Activated T-helper 1 cell treated with anti-CD3 and anti-CD28 coated beads, Interleukin-12 subunit alpha, Interleukin-12 subunit beta, Interleukin-2, Interleukin-4 antibody, amounts not matched to agents 30 ng/mL and 10 ng/mL and 1 ng/mL, durations not matched to agents 14 hours and 24 hours and 36 hours (primary cell): ENCODE measurements around the gene APEH. TPM values are rescaled to one million over a fixed set of nuclear protein-coding genes. Genes with fewer than 3 reads are reported as not detected.

Source experiments
- DNase-seq: peaks from one replicate; pipeline ENCODE4 v3.0.0; 2021; ENCODE audit warnings: low spot score
- H3K27ac Mint-ChIP-seq: one replicate; pipeline ENCODE4 v1.8.0; 2021; ENCODE audit warnings: mild to moderate bottlenecking, mixed read lengths
- H3K27me3 Mint-ChIP-seq: one replicate; pipeline ENCODE4 v1.8.0; 2022; ENCODE audit warnings: mild to moderate bottlenecking, moderate library complexity, mixed read lengths; ENCODE audit not compliant: insufficient read depth
- H3K36me3 Mint-ChIP-seq: one replicate; pipeline ENCODE4 v1.8.0; 2021; ENCODE audit warnings: low read depth, mixed read lengths
- H3K4me1 Mint-ChIP-seq: one replicate; pipeline ENCODE4 v1.8.0; 2021; ENCODE audit warnings: low read depth, mixed read lengths
- H3K4me3 Mint-ChIP-seq: one replicate; pipeline ENCODE4 v1.8.0; 2021; ENCODE audit warnings: mild to moderate bottlenecking, moderate library complexity, mixed read lengths
- H3K9me3 Mint-ChIP-seq: one replicate; pipeline ENCODE4 v1.8.0; 2021; ENCODE audit warnings: mixed read lengths
- intact Hi-C: fragments of 100-400 bp; cut with micrococcal nuclease; formaldehyde crosslinking; loops from one replicate; pipeline ENCODE4 v1.15.1; 2024
- total RNA-seq: library from RNA; stranded (reverse); gene quantifications from 2 replicates; pipeline ENCODE4 v1.2.3, GENCODE V29; 2022

The APEH gene
- total RNA-seq = 113 and 115 TPM in 2 replicates

DNA sequence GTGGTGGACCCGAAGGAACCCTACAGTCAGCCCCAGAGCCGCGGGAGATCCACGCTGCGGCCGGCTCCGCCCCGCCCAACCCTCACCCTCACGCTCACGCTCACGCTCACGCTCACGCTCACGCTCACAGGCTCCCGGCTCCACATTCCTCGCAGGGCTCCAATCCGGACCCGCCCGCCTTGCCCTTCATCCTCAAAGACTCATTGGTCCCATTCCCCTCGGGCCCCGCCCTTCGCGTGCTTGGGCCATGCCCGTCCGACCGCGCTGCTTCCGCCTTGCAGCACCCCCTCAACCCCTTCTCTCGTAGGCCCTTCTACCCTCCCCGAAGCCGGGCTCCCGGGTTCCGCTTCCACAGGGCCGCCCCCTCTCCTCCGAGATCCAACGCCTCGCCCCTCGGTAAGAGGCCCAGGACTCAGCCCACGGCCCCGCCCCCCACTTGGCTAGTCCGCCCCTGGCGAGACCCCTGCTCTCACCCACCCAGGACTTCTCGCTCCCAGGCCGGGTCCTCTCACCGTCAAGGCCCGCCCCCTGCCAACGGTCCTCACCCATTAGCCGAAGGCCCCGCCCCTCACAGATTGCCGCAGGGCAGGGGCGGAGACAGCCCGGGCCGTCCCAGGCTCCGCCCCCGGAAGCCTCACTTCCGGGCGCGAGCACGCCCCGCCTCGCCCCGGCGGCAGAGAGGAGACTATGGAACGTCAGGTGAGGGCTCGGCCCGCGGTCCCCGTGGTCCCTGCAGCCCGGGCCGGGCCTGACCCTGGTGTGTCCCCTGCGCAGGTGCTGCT, at the start of gene APEH:
Gene APEH, plus strand, starts transcription at position 637 of the 782 bp plus-strand sequence. Its CDS starts 51 bp downstream, at position 688.
- Mint-ChIP-seq H3K4me1 (peaks cover 19% of the 10 kb centered on the region), H3K27ac (peak within 1 kb of the TSS; percentile 96), H3K27me3 (no peaks in the 10 kb centered on the region), H3K36me3 (peaks cover 17% of the 10 kb centered on the region), H3K4me3 (peak within 1 kb of the TSS; percentile 87), H3K9me3 (no peaks in the 10 kb centered on the region)
- intact Hi-C loops = loop anchor here (1.0 to 5.0 kb wide), 12 partner anchors 15 to 1117 kb away; partner anchors contain the start of genes AMIGO3, BSN, DAG1 and GMPPB
- DNase-seq = peak; percentile 96

DNA sequence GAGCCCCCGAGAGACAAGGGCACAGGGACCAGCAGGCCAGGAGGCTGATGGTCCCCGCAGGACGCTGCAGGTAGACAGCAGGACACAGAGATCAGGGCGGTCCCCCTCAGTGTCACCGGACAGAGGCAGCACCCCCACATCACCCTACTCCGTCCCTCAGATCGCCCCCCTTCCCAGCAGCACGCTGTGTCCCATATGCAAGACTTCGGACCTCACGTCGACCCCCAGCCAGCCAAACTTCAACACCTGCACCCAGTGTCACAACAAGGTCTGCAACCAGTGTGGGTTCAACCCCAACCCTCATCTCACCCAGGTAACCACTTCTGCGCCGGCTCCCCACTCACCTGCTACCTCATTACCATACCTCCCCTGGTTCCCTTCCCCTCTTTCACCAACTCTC, 49.1 kb upstream of the APEH start:
- DNase-seq = no peak
- H3K9me3 Mint-ChIP-seq = no peaks in the 10 kb centered on the region
- peaks cover 12% of the 10 kb centered on the region for H3K27me3 Mint-ChIP-seq
- H3K4me3 Mint-ChIP-seq = no peak overlapping the region
- intact Hi-C loops = no loop called here
- H3K4me1 Mint-ChIP-seq = peaks cover 17% of the 10 kb centered on the region
- no peaks in the 10 kb centered on the region for H3K36me3 Mint-ChIP-seq
- no peak overlapping the region for H3K27ac Mint-ChIP-seq

DNA sequence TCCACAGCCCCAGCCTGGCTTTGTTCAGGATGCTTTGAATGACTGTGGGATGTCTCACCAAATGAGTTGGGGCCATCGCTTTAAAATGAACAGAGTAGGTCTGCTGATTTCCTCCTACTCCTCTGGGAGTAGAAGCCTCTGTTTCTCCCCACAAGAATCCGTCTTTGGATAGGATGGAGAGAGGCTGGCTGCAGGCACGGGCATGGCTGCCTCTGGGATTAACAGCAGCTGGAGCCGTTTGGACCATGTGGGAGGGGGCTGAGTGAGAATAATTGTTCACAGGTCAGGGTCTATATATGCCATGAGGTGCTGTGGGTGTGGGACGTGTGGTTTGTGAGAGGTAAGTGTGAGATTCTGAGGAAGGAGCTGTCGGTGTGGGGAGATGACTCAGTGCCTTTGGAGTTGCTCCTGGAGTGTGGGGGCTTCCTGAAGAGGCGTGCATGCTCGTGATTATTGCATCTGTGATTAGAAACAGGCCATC, 48.0 kb upstream of the APEH start:
- Mint-ChIP-seq H3K9me3 (no peaks in the 10 kb centered on the region), H3K4me1 (peaks cover 17% of the 10 kb centered on the region), H3K36me3 (no peaks in the 10 kb centered on the region), H3K27me3 (peaks cover 11% of the 10 kb centered on the region), H3K27ac (peak overlapping the region; percentile 55), H3K4me3 (no peak overlapping the region)
- intact Hi-C loops = no loop called here
- DNase-seq = no peak

DNA sequence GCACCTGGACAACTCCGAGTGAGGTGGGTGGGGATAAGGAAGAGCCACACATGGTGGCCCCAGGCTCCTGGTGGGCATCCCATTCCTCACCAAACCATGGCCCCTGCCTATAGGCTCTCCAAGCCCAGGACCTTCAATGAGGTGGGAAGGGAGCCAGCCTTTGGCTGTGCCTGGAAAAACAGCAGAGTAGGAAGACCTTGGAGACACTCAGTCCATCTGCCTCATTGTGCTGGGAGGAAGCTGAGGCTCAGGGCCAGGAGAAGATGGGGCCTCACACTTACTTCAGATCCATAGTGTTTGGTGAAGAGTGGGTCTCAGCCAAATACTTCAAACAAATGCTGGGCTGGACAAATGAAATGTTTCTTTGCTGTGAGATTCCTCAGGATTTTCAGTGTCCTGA, 47.4 kb upstream of the APEH start:
- Mint-ChIP-seq H3K36me3 (no peaks in the 10 kb centered on the region), H3K4me3 (no peak overlapping the region), H3K27me3 (peaks cover 7% of the 10 kb centered on the region), H3K4me1 (peaks cover 17% of the 10 kb centered on the region), H3K27ac (no peak overlapping the region), H3K9me3 (peaks cover 4% of the 10 kb centered on the region)
- intact Hi-C loops = no loop called here
- no peak for DNase-seq

DNA sequence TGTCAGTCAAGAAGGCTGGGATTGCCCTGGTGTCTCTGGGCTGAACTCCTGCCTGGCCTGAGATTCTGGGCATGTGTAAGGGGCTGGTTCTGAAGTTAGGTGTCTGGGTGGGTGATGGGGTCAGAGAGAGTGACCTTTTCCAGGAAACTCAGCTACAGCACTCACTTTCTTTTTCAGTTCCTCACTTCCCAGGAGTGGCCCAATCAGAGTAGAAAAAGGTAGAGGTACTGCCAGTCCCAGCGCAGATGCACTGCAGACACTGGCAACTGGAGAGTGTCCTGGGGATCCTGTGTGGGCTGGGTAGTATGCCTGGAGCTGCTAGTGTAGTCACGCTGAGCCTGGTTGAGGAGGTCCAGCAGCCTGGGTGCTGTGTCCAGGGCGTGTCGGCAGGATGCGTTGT, 46.5 kb upstream of the APEH start:
- peaks cover 5% of the 10 kb centered on the region for H3K9me3 Mint-ChIP-seq
- no peak overlapping the region for H3K27ac Mint-ChIP-seq
- intact Hi-C loops = no loop called here
- peaks cover 4% of the 10 kb centered on the region for H3K27me3 Mint-ChIP-seq
- no peak for DNase-seq
- H3K4me1 Mint-ChIP-seq = peaks cover 17% of the 10 kb centered on the region
- H3K36me3 Mint-ChIP-seq = no peaks in the 10 kb centered on the region
- H3K4me3 Mint-ChIP-seq = no peak overlapping the region

DNA sequence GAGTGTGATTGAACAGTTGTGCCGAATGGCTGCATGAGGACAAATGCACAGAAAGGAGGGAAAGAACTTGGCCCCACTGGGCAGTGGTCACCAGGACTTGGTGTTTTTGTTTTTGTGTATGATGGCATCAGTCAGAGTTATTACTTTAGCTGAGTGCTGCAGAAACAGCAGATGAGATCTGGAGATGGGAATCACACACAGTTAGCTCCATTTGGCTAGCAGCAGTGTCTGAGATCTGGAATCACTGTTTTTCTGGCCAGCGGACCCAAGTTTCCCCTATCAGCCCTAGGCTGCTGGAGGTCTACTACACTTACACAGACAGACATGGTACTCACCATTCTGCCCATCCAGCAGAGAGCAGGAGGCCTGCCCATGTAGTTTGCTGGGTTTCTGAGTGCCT, 45.9 kb upstream of the APEH start:
- H3K4me1 Mint-ChIP-seq = peaks cover 17% of the 10 kb centered on the region
- peaks cover 4% of the 10 kb centered on the region for H3K27me3 Mint-ChIP-seq
- no peak overlapping the region for H3K27ac Mint-ChIP-seq
- peaks cover 5% of the 10 kb centered on the region for H3K9me3 Mint-ChIP-seq
- no peak overlapping the region for H3K4me3 Mint-ChIP-seq
- DNase-seq = no peak
- intact Hi-C loops = no loop called here
- H3K36me3 Mint-ChIP-seq = no peaks in the 10 kb centered on the region

DNA sequence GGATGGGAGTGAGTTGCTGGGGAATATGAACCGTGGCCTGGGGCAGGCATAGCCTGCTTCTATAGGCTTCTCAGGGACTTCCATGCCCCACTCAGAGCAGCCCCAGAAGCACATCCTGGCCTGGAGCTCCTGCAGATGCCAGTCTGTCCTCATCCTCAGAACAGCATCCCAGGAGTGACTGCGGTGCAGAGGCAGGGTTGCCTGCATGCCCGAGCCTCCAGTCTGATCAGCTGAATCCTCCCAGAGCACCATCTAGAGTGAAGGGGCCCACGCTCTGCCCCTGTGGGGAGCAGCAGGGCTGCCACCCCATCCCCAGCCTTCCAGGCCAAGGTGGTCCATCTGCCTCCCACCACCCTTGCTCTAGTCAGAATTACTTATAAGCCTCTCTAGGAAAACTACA, 44.7 kb upstream of the APEH start:
- H3K4me1 Mint-ChIP-seq = peaks cover 17% of the 10 kb centered on the region
- no peaks in the 10 kb centered on the region for H3K36me3 Mint-ChIP-seq
- H3K9me3 Mint-ChIP-seq = peaks cover 5% of the 10 kb centered on the region
- no peak for DNase-seq
- H3K4me3 Mint-ChIP-seq = no peak overlapping the region
- no peak overlapping the region for H3K27ac Mint-ChIP-seq
- H3K27me3 Mint-ChIP-seq = peaks cover 4% of the 10 kb centered on the region
- intact Hi-C loops = no loop called here

DNA sequence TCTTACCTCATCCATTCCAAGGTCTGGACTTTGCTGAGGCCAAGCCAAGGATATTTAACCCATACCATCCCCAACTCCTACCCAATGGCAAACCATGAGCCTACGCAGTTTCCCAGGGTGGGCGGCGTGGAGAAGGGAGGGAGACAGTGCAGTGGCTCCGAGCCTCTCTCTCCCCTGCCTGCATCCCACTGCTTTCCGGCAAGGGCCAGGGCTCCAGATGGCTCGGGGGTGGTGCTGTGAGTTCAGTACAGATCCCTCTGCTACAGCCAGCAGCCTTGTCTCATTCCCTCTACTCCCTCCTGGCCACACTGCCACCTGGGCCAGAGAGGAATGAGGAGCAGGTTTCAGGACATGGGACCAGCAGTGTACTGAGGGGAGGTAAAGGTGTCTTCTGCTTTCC, 44.3 kb upstream of the APEH start:
- peaks cover 4% of the 10 kb centered on the region for H3K27me3 Mint-ChIP-seq
- no peak for DNase-seq
- no peak overlapping the region for H3K27ac Mint-ChIP-seq
- no peak overlapping the region for H3K4me3 Mint-ChIP-seq
- H3K9me3 Mint-ChIP-seq = peaks cover 5% of the 10 kb centered on the region
- intact Hi-C loops = no loop called here
- H3K36me3 Mint-ChIP-seq = no peaks in the 10 kb centered on the region
- peaks cover 17% of the 10 kb centered on the region for H3K4me1 Mint-ChIP-seq

DNA sequence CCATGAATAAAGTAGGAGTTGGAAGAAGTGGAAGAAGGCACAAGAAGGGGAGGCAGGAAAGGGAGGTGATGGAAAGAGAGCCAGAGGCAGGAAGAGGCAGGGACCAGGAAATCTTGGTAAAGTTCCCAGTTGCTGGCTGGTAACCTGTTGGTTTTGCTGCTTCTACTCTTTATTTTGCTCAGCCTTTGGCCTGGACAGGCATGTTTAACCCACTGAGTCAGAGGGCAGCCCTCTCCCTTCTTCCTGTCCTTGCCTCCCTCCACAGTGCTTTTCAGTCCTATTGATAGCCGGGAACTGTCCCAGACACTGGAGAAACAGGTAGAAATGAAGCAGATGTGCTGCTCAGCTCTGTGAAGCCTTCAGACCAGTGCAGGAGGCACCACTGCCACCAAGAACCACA, 43.4 kb upstream of the APEH start:
- H3K4me3 Mint-ChIP-seq = no peak overlapping the region
- peaks cover 17% of the 10 kb centered on the region for H3K4me1 Mint-ChIP-seq
- intact Hi-C loops = no loop called here

DNA sequence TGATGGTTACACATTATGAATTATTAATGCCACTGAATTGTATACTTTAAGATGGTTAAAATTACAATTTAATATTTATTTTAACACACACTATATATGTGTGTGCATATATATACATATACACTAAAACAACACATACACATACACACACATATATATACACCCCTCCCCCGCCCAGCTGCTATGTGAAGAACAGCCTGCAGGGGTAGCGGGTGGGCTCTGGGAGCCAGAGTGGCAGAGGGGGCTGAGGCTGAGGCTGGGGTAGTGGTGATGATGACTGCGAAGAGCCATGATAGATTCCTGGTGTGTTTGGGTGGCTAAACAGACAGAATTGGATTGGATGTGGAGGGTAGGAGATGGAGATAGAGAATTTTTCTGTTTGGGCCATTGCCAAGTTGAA, 39.4 kb upstream of the APEH start:
- Mint-ChIP-seq H3K9me3 (peaks cover 5% of the 10 kb centered on the region), H3K27me3 (peaks cover 4% of the 10 kb centered on the region), H3K27ac (no peak overlapping the region), H3K4me3 (no peak overlapping the region), H3K36me3 (no peaks in the 10 kb centered on the region), H3K4me1 (peaks cover 6% of the 10 kb centered on the region)
- intact Hi-C loops = no loop called here
- DNase-seq = no peak

More for the DNA sequence above, 43.4 kb upstream of the APEH start:
- H3K27ac Mint-ChIP-seq = no peak overlapping the region
- peaks cover 5% of the 10 kb centered on the region for H3K9me3 Mint-ChIP-seq
- H3K36me3 Mint-ChIP-seq = no peaks in the 10 kb centered on the region
- DNase-seq = no peak
- peaks cover 4% of the 10 kb centered on the region for H3K27me3 Mint-ChIP-seq

DNA sequence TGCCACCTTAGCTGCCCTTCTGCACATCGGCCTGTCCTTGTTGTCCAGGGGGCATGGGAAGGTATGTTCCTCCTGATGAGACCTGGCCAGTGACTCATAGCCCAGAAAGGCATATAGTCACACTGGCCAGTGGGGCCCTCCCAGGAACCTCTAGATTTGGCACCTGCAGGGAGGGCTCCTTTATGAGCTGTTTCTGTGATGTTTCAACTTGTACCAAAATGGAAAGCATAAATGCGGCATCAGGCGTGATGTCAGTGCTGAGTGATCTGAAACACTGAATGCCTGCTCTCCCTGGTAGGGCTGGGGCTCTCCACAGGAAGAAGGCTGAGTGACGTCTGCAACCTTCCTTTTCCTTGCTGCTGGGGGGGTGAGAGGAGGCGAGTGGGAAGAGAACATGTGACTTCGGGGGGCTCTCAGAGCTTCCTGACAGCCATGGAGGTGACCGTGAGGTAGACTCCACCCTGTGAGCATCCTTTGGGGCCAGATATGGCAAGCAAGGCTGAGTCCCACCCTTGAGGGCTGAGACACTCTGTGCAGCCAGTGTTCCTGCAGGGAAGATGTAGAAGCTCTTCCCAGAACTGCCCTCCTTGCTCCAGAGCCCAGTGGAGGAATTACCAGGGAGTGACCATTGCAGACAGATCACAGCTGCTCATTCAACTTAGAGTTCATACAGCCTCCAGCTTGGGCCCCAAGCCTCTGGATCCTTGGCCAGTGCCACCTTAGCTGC, 37.1 kb upstream of the APEH start:
- Mint-ChIP-seq H3K9me3 (no peaks in the 10 kb centered on the region), H3K4me3 (no peak overlapping the region), H3K27ac (no peak overlapping the region), H3K36me3 (no peaks in the 10 kb centered on the region), H3K27me3 (no peaks in the 10 kb centered on the region), H3K4me1 (peaks cover 6% of the 10 kb centered on the region)
- no peak for DNase-seq
- intact Hi-C loops = no loop called here

DNA sequence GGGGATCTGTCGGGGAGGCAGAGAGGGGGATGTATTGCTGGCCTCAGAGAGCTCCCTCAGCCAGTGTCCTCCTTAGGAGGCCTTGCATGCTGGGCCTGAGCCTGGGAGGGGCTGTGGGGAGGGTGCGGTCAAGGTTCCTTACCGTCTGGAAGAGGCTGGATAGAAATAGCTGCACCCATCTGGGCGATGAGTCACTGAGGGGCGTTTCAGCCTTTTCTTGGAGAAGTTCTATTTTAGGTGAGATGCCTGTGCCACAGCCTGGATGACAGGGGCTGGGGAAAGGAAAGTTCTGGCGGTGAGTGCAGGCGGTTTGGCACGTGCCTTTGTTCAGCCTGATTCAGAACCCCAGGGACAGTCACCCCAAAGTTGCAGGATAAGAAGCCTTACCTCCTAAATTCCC, 35.7 kb upstream of the APEH start:
- H3K4me1 Mint-ChIP-seq = peaks cover 6% of the 10 kb centered on the region
- no peaks in the 10 kb centered on the region for H3K36me3 Mint-ChIP-seq
- H3K27me3 Mint-ChIP-seq = no peaks in the 10 kb centered on the region
- no peak overlapping the region for H3K4me3 Mint-ChIP-seq
- intact Hi-C loops = no loop called here
- no peak for DNase-seq
- no peaks in the 10 kb centered on the region for H3K9me3 Mint-ChIP-seq
- no peak overlapping the region for H3K27ac Mint-ChIP-seq

DNA sequence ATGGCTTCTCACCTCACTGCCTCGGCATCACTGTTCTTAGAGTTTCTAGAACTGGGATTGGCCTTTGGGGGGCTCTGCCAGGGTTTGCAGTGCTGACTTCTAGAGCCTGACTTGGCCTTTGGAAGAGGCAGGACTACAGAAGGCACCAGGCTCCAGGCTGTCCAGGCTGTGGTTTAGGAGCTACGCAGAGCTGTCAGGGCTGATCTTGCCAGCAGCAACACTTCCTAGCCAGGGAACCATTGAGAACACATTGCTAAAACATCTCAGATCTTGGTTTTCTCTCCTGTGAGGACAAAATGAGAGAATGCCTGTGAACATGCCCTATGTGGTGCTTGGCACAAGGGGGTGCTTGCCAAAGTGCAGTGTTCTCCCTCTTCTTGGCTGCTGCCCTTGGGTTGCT, 34.6 kb upstream of the APEH start:
- no peak overlapping the region for H3K27ac Mint-ChIP-seq
- H3K4me3 Mint-ChIP-seq = no peak overlapping the region
- H3K9me3 Mint-ChIP-seq = no peaks in the 10 kb centered on the region
- intact Hi-C loops = no loop called here
- no peaks in the 10 kb centered on the region for H3K27me3 Mint-ChIP-seq
- DNase-seq = no peak
- peaks cover 6% of the 10 kb centered on the region for H3K4me1 Mint-ChIP-seq
- no peaks in the 10 kb centered on the region for H3K36me3 Mint-ChIP-seq
